GM18909 (cell line): Measurements from ENCODE around the gene SPI1.

Experiments
- ATAC-seq: cut with Tn5 transposase; IDR thresholded peaks from one replicate; pipeline ENCODE4 v1.9.1; 2021; ENCODE audit warnings: mild to moderate bottlenecking; ENCODE audit not compliant: unreplicated experiment, poor library complexity

The SPI1 gene

DNA sequence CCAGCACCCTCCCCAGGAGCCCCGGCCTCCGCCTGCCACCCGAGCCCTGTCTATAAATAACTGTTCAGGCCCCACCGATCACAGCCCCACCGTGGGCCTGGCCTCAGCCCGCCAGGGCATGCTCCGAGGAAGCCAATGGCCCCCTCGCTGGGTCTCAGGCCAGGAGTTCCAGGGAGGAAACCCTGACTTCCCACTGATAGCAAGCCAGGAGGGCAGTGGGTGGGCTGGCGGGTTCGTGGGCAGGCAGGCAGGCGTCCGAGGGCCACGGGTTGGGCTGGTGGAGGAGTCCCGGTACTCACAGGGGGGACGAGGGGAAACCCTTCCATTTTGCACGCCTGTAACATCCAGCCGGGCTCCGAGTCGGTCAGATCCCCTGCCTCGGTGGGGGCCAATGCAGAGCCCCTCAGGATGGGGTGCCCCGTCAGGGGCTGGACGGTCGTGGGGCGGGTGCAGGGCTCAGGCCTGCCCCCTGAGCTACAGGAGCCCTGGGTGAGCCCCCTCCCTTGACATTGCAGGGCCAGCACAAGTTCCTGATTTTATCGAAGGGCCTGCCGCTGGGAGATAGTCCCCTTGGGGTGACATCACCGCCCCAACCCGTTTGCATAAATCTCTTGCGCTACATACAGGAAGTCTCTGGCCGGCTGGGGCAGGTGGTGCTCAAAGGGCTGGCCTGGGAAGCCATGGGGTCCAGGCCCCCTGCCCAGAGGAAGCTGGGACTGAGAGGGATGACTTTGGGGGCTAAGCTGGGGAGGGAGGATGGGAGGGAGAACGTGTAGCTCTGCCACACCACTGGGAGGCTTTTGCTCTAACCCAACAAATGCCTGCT lies at the start of gene SPI1:
SPI1 (minus strand) TSS at position 538 of the 826 bp plus-strand sequence; CDS start at position 344, 194 bp downstream.
- ATAC-seq = peak; percentile 80

DNA sequence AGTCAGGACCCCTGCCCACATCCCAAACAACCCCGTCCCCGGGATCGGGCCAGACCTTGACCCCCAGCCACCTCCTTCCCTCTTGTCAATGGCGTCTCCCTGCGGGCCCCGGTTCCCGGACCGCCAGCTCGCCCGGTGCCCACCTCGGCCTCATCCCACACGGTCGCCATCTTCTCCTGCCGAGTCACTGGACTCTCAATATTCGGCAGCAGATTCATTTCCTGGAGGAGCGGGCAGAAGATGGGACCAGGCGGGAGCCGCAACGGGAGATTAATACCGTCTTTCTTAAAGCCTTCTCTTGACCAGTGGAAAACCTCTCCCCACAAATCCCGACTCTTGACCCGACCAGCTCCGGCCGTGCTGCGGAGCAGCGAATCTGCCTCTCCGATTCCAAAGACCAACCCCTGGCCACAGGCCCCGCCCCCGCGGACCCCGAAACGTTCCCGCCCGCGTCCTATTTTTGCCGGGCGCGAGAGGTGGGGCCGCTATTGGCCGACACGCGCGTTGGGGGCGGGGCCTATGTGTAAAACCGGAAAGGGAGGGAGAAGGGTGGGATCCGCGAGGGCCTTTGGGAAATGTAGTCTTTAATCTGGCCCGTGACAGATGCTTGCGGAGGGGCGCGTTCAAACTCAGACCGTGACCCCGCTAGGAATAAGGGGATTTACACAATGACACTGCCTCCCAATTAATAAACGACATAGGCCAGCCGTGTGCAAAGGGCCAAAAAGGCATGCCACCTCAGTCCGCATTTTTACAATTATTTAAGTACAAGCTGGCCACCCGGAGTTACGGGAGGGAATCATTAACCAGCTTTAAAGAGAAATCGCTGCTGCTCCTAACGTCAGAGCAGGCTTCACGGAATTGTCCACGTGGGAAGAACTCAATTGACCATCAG lies 48.0 kb upstream of the SPI1 start, which contains the start of gene PSMC3:
PSMC3 (minus strand) TSS at position 378 of the 895 bp plus-strand sequence; CDS start at position 218, 160 bp downstream.
- ATAC-seq = peak; percentile 96

DNA sequence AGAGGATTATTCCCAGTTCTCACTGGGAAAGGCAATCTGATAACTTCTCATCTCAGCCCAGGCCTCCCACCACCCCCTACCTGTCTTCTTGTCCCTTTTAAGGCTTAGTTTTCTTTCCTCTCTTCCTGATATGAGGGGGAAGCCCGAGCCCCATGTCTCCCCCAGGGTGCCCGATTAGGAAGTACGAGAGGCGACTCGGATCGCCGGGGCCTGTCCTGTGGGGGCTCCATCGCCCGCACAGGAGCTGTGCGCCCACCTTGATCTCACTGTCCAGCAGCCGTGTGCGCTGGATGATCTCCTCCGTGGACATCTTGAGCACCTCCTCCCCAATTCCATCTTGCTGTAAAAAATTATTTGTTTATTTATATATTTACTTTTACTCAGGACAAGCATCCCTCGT lies 47.3 kb upstream of the SPI1 start:
- ATAC-seq = no peak

DNA sequence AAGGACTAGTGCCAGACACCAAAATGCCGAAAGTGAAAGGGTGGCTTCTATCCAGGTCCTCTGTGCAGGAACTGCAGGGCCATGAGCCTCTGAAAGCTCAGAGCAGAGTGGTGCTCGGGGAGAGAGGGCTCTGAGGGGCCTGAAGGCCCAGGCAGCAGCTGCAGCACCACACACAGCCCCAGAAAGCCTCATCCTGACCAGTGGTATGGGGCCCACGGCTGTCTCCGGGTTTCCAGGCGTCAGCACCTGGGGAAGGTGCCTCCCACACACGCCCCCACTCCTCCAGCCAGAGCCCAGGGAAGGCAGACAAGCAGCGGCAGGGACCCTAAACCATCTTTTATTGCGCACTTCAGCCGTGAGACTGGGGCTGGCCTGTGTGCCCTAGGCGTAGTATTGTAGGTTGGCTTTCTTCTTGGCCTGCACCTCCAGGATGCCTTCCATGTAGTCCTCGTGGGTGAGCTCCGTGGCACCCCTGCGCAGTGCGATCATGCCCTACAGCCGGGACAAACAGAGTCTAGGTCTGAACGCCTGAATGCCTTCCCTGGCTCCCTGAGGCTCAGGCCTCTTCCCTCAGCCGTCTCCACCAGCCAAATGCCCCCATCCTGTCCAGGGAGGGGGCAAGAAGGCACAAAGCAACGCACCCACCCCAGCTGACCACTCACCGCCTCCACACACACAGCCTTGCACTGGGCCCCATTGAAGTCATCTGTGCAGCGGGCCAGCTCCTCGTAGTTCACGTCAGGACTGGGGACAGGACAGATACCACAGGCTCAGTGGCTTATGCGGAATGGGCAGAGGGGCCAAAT lies 40.3 kb upstream of the SPI1 start:
- ATAC-seq = no peak

DNA sequence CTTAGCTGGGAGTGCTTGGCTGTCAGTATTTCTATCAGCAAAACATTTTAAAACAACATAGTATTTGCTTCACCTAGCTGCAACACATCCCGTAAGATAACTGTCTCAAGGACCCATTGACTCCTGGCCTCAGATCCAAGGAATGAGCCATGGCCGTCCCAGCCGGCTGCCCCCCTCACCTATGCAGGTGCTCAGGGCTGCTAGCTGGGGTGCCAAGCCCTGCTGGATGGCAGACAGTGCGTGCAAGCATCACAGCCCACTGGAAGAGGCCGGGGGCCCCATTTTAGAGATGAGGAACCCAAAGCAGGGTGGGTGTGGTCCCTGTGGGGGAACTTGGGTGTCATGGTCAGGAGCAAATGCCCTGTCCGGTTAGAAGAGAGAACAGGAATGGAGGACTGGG lies 39.4 kb upstream of the SPI1 start:
- ATAC-seq = no peak

DNA sequence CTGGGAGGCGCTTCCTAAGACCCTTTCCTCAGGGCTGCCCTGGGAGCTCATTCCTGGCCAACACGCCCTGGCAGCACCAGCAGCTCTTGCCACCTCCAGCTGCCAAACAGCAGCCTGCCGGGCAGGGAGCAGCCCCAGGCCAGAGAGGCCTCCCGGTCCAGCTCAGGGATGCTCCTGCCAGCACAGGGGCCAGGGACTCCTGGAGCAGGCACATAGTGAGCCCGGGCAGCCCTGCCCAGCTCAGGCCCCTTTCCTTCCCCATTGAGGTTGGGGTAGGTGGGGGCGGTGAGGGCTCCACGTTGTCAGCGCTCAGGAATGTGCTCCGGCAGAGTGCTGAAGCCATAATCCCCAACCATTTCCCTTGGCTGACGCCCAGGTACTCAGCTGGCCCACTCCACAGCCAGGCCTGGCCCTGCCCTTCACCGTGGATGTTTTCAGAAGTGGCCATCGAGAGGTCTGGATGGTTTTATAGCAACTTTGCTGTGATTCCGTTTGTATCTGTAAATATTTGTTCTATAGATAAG lies 37.7 kb upstream of the SPI1 start:
- ATAC-seq = no peak

DNA sequence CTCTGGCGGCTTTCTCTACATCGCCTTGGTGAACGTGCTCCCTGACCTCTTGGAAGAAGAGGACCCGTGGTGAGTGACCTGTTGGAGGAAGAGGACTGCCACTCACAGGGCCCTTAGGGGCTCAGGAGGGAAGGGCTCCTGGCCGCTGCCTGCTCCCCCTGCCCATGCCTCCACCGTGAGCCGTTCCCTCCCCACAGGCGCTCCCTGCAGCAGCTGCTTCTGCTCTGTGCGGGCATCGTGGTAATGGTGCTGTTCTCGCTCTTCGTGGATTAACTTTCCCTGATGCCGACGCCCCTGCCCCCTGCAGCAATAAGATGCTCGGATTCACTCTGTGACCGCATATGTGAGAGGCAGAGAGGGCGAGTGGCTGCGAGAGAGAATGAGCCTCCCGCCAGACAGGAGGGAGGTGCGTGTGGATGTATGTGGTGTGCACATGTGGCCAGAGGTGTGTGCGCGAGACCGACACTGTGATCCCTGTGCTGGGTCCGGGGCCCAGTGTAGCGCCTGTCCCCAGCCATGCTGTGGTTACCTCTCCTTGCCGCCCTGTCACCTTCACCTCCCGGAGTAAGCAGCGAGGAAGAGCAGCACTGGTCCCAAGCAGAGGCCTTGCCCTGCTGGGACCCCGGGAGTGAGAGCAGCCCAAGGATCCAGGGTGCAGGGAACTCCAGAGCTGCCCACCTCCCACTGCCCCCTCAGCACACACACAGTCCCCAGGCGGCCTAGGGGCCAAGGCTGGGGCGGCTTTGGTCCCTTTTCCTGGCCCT lies 36.9 kb upstream of the SPI1 start:
- ATAC-seq = no peak

DNA sequence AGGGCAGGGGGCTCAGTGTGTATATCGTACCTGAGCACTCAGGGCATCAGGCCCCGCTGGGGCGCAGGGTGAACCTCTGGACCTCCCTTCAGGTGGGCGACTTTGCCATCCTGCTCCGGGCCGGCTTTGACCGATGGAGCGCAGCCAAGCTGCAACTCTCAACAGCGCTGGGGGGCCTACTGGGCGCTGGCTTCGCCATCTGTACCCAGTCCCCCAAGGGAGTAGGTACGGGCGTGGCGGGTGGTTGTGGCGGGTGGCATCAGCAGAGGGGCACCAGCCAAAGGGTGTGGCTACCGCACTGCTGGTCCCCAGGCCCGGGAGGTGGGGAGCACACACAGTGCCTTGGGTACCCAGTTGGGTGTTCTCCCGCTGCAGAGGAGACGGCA lies 36.3 kb upstream of the SPI1 start:
- ATAC-seq = no peak

DNA sequence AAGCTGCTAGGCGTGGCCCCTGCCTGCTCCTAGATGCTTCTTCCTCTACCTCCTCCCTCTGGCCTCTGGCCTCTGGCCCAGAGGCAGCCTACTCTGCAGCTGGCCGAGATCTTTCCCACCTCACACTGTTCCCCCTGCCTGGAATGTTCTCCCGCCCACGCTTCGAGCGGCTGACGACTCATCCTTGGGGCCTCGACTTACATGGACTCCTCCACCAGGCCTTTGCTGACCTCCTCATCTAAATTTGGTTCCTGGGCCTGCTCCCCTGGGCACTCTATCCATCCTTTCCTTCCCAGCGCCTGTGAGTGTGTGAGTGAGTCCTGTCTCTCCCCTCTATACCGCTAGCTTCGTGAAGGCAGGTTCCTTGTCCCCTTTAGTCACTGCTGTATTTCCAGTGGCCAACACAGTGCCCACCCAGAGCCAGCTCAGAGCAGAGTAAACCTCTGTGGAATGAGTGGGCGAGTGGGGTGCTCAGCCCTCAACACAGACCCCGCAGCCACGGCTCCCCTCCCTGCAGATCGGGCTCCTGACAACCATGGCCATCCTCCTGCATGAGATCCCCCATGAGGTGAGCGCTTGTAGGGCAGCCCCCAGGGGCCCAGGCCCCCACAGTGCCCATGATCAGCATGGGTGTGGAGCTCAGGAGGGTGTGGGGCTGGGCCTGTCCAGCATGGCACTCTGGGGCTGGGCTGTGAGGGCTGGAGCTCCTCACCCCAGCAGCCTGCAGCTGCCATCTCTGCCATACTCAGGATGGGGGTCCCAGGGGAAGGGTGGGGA lies 35.7 kb upstream of the SPI1 start:
- no peak for ATAC-seq

DNA sequence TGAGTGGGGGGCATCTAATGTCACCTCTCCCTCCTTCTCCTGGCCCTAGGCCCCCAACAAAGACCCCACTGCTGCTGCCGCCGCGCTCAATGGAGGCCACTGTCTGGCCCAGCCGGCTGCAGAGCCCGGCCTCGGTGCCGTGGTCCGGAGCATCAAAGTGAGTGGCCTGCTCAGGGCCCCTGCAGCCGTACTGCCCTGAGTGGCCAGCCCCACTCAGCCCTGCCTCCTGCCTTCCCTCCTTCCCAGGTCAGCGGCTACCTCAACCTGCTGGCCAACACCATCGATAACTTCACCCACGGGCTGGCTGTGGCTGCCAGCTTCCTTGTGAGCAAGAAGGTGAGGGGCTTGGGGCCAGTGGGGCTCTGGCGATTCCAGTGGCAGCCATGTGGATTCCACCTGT lies 35.0 kb upstream of the SPI1 start:
- ATAC-seq = no peak

DNA sequence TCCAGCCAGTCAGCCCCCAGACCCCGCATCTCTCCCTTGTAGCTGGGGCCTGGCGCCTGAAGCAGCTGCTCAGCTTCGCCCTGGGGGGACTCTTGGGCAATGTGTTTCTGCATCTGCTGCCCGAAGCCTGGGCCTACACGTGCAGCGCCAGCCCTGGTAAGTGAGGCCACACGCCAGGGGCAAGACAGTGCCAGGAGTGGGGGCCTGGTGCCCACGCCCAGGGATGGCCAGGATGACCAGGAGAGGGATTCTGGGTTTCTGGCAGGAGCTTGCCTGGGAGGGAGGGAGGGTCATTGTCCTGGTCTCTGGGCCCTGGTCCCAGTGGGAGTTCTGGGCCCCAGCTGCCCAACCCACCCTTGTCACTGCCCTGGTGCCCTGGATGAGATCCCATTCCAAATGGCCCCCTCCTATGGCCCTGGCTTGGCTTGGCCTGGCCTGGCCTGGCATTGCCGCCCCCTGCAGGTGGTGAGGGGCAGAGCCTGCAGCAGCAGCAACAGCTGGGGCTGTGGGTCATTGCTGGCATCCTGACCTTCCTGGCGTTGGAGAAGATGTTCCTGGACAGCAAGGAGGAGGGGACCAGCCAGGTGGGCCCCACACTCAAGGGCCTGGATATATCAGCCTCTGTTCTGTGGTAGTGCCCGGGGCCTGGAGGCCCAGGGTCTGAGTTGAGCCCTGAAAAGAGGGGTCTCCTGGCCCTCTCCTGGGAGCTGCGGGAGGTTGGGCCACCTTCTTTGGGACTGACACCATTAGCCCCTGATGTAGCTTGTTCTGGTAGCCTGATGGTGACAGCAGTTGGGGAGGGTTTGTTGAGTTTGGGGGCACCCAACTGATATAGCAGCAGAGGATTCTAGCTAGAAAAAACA lies 33.8 kb upstream of the SPI1 start:
- no peak for ATAC-seq

DNA sequence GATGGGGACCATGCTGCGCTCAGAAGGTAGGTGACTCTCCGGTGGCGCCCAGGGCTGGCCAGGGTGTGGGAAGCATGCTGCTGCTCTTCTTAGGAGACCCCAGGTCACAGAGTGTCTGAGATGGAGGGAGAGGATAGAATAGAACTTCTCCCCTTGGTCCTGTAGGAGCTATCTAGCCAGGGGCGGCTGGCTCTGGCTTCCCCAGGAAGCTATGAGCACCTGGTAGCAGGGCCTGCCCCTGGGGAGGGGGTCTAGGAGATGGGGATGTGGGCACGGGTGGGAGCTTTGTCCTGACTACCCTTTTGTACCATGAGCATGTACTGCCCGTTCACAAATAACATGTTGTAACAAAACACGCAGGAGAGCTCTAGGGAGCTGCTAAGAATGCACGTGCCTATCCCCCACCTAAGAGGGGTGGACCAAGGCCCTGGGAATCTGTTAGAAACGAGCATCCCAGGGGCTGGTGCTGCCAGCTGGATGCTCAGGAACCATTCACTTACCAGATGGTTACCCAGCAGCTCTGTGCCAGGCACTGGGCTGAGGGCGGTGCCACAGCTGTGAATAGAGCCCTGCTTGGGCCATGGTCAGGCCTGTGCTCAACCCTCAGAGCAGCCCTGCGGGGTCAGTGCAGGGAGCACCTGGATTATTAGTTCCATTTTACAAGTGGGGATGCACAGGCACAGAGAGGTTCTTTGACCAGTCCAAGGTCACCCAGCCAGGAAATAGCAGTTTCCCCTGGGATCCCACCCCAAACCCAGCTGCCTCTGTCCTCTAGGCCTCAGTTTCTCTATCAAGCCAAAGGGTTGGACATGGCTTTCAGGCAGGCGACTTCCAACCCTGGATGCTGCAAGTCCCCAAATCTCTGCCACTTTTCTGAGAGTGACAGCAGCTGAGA lies 32.3 kb upstream of the SPI1 start:
- ATAC-seq = no peak

DNA sequence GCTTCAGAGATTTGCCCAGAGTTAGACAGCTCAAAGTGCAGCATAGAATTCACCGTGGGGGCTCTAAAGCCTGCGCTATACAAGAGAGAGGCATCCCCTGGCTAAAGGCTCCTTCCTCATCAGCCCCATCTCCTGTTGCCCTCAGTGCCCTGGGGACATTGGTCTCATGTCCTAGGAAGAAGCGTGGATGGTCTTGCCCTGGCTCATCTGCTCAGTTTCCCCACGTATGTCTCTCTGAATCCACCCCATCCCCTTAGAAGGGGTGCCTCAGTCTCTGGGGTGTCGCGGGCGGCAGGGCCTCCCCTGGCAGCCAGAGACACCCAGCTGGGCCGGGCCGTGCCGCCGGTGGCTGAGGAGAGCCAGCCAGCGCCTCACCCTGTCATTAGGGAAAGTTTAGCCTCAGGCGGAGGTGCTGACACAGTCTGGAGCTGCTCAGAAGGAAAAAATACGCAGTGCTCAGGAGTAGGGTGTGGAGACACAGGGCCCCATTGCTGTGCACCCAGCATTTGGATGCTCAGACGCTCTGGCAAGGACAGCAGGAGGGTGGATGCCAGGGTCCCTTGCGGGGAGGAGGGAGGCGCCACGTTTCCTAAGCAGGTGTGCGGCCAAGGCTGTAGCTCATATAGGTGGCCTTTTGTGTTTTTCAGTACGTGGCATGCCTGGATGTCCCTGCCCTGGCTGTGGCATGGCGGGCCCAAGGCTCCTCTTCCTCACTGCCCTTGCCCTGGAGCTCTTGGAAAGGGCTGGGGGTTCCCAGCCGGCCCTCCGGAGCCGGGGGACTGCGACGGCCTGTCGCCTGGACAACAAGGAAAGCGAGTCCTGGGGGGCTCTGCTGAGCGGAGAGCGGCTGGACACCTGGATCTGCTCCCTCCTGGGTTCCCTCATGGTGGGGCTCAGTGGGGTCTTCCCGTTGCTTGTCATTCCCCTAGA lies 31.4 kb upstream of the SPI1 start:
- no peak for ATAC-seq

DNA sequence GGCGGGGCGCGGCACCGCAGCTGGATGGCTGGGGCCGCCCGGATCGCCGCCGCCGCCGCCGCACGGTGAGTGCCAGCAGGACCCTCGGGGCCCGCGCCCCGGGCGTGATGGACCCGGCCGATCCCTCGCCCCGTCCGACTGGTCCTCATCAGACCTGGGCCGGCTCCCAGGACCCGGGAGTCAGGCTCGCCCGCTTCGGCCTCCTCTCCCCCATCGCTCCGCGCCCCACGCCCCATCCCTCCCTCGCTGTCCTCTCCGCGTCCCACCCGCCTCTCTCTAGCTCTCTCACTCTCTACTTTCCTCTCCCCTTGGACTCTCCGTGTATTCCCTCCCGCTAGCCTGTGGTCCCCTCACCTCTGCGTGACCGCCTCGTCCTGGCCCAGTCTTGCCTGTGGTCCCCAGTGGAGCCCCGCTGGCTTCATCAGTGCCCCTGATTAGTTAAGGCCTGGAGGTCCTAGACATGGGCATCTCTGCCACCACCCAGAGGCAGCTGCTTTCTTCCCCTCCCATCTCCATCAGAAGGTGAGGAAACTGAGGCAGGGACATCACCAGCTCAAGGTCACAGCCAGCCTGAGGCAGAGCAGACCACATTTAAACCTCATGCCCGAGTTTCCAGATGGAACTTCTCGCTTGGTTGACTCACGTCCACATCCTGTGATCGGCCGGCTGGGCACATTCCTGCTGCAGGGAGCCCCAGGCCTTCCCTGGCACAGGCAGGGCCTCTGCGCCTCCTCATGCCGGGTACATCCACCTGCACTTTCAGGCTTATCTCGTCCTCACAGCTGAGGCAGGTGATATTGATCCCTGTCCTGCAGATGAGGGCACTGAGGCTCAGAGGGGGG lies 30.5 kb upstream of the SPI1 start:
- no peak for ATAC-seq
